Glutamatergic neuron (in vitro differentiated cells): ENCODE results near the gene MIGA1. TPM values are rescaled to one million over a fixed set of nuclear protein-coding genes. Genes with fewer than 3 reads are reported as not detected.

Experiments
- DNase-seq: peaks from one replicate; pipeline ENCODE4 v3.0.0; 2022
- H3K27ac Mint-ChIP-seq: one replicate; pipeline ENCODE4 v1.8.0; 2020; ENCODE audit warnings: mild to moderate bottlenecking, mixed read lengths, inconsistent platforms; ENCODE audit not compliant: unreplicated experiment
- H3K27me3 Mint-ChIP-seq: one replicate; pipeline ENCODE4 v1.8.0; 2020; ENCODE audit warnings: mild to moderate bottlenecking, moderate library complexity, mixed read lengths, inconsistent platforms; ENCODE audit not compliant: unreplicated experiment
- H3K36me3 Mint-ChIP-seq: one replicate; pipeline ENCODE4 v1.8.0; 2020; ENCODE audit warnings: mild to moderate bottlenecking, mixed read lengths, inconsistent platforms; ENCODE audit not compliant: unreplicated experiment
- H3K4me1 Mint-ChIP-seq: one replicate; pipeline ENCODE4 v1.8.0; 2020; ENCODE audit warnings: mild to moderate bottlenecking, low read depth, mixed read lengths, inconsistent platforms; ENCODE audit not compliant: unreplicated experiment
- H3K4me3 Mint-ChIP-seq: one replicate; pipeline ENCODE4 v1.8.0; 2020; ENCODE audit warnings: mild to moderate bottlenecking, mixed read lengths, inconsistent platforms; ENCODE audit not compliant: unreplicated experiment
- H3K9me3 Mint-ChIP-seq: one replicate; pipeline ENCODE4 v1.8.0; 2020; ENCODE audit warnings: mild to moderate bottlenecking, moderate library complexity, mixed read lengths, inconsistent platforms; ENCODE audit not compliant: unreplicated experiment
- total RNA-seq: library from RNA; stranded (reverse); fragmentation: NEBNext Ultra II Directional; extraction: Animal tissue kit (Norgen Biotek cat#: 25700); gene quantifications from one replicate; pipeline ENCODE4 v1.2.1, GENCODE V29; 2021; ENCODE audit not compliant: unreplicated experiment
- TF ChIP-seq, protein P1 (sequence below): fragments of 200-600 bp; sonication (generic); IDR thresholded peaks from one replicate; pipeline ENCODE4 v1.5.0; 2021; ENCODE audit not compliant: partially characterized antibody, unreplicated experiment

MIGA1 gene
- total RNA-seq, 1 donor from 2014 or later = 10.2 TPM

DNA sequence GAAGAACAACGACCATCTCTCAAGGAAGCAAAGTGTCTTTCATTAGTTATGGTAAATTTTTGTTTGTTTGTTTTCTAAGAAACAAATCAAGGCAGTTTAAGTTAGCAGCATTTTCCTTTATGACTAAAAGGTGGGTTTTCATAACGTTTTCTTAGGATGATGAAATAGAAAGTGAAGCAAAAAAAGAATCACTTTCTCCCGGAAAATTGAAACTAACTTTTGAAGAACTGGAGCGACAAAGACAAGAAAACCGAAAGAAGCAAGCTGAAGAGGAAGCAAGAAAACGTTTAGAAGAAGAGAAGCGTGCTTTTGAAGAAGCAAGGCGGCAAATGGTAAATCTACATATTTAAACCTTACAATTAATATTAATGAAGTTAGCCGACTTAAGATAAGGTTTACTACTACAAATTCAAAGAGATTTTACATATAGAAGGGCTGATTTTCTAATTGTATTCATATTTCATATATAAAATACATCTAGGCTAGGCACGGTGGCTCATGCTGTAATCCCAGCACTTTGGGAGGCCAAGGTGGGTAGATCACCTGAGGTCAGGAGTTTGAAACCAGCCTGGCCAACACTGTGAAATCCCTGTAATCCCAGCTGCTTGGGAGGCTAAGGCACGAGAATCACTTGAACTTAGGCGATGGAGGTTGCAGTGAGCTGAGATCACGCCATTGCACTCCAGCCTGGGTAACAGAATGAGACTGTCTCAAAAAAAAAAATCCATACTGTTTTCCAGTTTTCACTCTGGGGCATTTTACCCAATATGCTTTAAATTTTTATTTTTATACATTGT is 147.3 kb downstream of the MIGA1 start:
- TF ChIP-seq, protein P1, sequence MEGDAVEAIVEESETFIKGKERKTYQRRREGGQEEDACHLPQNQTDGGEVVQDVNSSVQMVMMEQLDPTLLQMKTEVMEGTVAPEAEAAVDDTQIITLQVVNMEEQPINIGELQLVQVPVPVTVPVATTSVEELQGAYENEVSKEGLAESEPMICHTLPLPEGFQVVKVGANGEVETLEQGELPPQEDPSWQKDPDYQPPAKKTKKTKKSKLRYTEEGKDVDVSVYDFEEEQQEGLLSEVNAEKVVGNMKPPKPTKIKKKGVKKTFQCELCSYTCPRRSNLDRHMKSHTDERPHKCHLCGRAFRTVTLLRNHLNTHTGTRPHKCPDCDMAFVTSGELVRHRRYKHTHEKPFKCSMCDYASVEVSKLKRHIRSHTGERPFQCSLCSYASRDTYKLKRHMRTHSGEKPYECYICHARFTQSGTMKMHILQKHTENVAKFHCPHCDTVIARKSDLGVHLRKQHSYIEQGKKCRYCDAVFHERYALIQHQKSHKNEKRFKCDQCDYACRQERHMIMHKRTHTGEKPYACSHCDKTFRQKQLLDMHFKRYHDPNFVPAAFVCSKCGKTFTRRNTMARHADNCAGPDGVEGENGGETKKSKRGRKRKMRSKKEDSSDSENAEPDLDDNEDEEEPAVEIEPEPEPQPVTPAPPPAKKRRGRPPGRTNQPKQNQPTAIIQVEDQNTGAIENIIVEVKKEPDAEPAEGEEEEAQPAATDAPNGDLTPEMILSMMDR = no peak
- H3K4me1 Mint-ChIP-seq = no peaks in the 10 kb centered on the region
- H3K9me3 Mint-ChIP-seq = no peaks in the 10 kb centered on the region
- no peak overlapping the region for H3K27ac Mint-ChIP-seq
- no peaks in the 10 kb centered on the region for H3K36me3 Mint-ChIP-seq
- H3K4me3 Mint-ChIP-seq = no peak overlapping the region
- H3K27me3 Mint-ChIP-seq = peaks cover 2% of the 10 kb centered on the region
- no peak for DNase-seq

DNA sequence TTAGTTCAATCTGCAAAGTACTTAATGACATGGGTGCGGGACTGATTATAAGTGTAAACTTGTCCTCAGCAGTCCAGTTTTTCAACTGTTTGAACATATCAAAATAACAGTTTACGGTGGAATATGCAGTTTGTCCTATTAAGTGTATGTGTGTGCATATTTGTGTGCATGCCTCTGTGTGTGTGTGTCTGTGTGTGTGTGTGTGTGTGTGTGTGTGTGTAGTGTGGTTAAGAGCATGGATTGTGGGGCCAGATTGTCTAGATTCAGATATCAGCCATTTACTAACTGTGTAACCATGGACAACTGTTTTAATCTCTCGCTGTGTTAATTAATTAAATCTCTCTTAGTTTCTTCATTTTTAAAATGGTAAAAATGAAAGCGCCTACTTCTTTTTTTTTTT is 148.0 kb downstream of the MIGA1 start:
- Mint-ChIP-seq H3K27ac (no peak overlapping the region), H3K9me3 (no peaks in the 10 kb centered on the region), H3K27me3 (peaks cover 2% of the 10 kb centered on the region), H3K4me1 (no peaks in the 10 kb centered on the region), H3K4me3 (no peak overlapping the region), H3K36me3 (no peaks in the 10 kb centered on the region)
- DNase-seq = no peak
- TF ChIP-seq, protein P1 = no peak

Other genes starting within 250 kb of the MIGA1 start
- 36.7 TPM for gene ZZZ3, start 97.0 kb upstream of the MIGA1 start, total RNA-seq
- gene USP33, start 19.8 kb upstream of the MIGA1 start, total RNA-seq = 84.0 TPM
- gene NEXN, start 109.0 kb downstream of the MIGA1 start, total RNA-seq = 0.76 TPM
- 243 TPM for gene FUBP1, start 199.4 kb downstream of the MIGA1 start, total RNA-seq
- gene DNAJB4, start 225.3 kb downstream of the MIGA1 start, total RNA-seq = 20.1 TPM